ENCODE data around the gene DBX1. TPM values are rescaled to one million over a fixed set of nuclear protein-coding genes. Genes with fewer than 3 reads are reported as not detected.

Gene DBX1
- polyA plus RNA-seq, 1 donor (not counting 4 experiments of a cell fraction or from before 2014, with no cell fraction given), result not detected

GRCh38 chr11:20178976-20179375 lies 18.7 kb upstream of the DBX1 start:
- FAIRE-seq, result no peak
- no peaks in the 10 kb centered on the region for H4K20me1 ChIP-seq (ENCODE audit: control insufficient read depth, extremely low read depth, insufficient read depth, low read length)
- TF ChIP-seq CTCF (optimal IDR thresholded peaks at IDR 0.05 in 1 of 3, IDR thresholded peaks at IDR 0.05 in 1 of 3, conservative IDR thresholded peaks at IDR 0.05 in 1 of 3; ENCODE audit: extremely low read depth in 1 of 3, insufficient read depth in 2 of 3, low read length in 3 of 3) (no peak), EZH2 (IDR thresholded peaks at IDR 0.05; ENCODE audit: low read length) (no peak)
- H3K9me3 ChIP-seq (ENCODE audit: control insufficient read depth, low read depth, low read length), result no peaks in the 10 kb centered on the region
- peaks cover 5% of the 10 kb centered on the region for H3K27me3 ChIP-seq (ENCODE audit: control insufficient read depth, extremely low read depth, insufficient read depth, low read length)
- H3K4me3 ChIP-seq (ENCODE audit: control insufficient read depth in 2 of 3, extremely low read depth in 1 of 3, insufficient read depth in 2 of 3, low read depth in 1 of 3, low read length in 3 of 3), result no peak overlapping the region
- dilution Hi-C loops (cut with MboI; ENCODE audit: extremely low pct_ligation_motif_present, low sequenced_read_pairs), result no loop called here
- no peak overlapping the region for H3K4me2 ChIP-seq (ENCODE audit: control insufficient read depth, extremely low read depth, insufficient read depth, low read depth, low read length)
- no peaks in the 10 kb centered on the region for H3K36me3 ChIP-seq (ENCODE audit: control insufficient read depth in 2 of 2, extremely low read depth in 1 of 2, insufficient read depth in 2 of 2, low read length in 2 of 2)
- no peak overlapping the region for H3K27ac ChIP-seq (ENCODE audit: control insufficient read depth, insufficient read depth, low read length)
- H3K9ac ChIP-seq (ENCODE audit: control insufficient read depth, extremely low read depth, insufficient read depth, low read length), result no peak overlapping the region
- no peak overlapping the region for H2AFZ ChIP-seq (ENCODE audit: control insufficient read depth, low read length)
- DNase-seq (ENCODE audit: low read depth, low spot score), result no peak
- H3K4me1 ChIP-seq (ENCODE audit: control insufficient read depth, extremely low read depth, insufficient read depth, low read length), result no peaks in the 10 kb centered on the region
- H3K9me1 ChIP-seq (ENCODE audit: control insufficient read depth, extremely low read depth, insufficient read depth, low read length), result no peaks in the 10 kb centered on the region
- H3K79me2 ChIP-seq (ENCODE audit: control insufficient read depth, insufficient read depth, low read length), result no peaks in the 10 kb centered on the region

- peaks cover 5% of the 10 kb centered on the region for H3K27me3 ChIP-seq (ENCODE audit: control insufficient read depth, extremely low read depth, insufficient read depth, low read length)
- no peaks in the 10 kb centered on the region for H3K9me1 ChIP-seq (ENCODE audit: control insufficient read depth, extremely low read depth, insufficient read depth, low read length)
- dilution Hi-C loops (cut with MboI; ENCODE audit: extremely low pct_ligation_motif_present, low sequenced_read_pairs), result no loop called here
- H3K36me3 ChIP-seq (ENCODE audit: control insufficient read depth in 2 of 2, extremely low read depth in 1 of 2, insufficient read depth in 2 of 2, low read length in 2 of 2), result no peaks in the 10 kb centered on the region
- DNase-seq (ENCODE audit: low read depth, low spot score) (no peak), FAIRE-seq (no peak)
- H3K4me3 ChIP-seq (ENCODE audit: control insufficient read depth in 2 of 3, extremely low read depth in 1 of 3, insufficient read depth in 2 of 3, low read depth in 1 of 3, low read length in 3 of 3), result no peak overlapping the region
- no peak overlapping the region for H3K4me2 ChIP-seq (ENCODE audit: control insufficient read depth, extremely low read depth, insufficient read depth, low read depth, low read length)
- H4K20me1 ChIP-seq (ENCODE audit: control insufficient read depth, extremely low read depth, insufficient read depth, low read length), result no peaks in the 10 kb centered on the region
- no peak overlapping the region for H3K27ac ChIP-seq (ENCODE audit: control insufficient read depth, insufficient read depth, low read length)
- TF ChIP-seq CTCF (optimal IDR thresholded peaks at IDR 0.05 in 1 of 3, IDR thresholded peaks at IDR 0.05 in 1 of 3, conservative IDR thresholded peaks at IDR 0.05 in 1 of 3; ENCODE audit: extremely low read depth in 1 of 3, insufficient read depth in 2 of 3, low read length in 3 of 3), result no peak
- no peak for TF ChIP-seq EZH2 (IDR thresholded peaks at IDR 0.05; ENCODE audit: low read length)
- H3K9ac ChIP-seq (ENCODE audit: control insufficient read depth, extremely low read depth, insufficient read depth, low read length), result no peak overlapping the region
- H3K4me1 ChIP-seq (ENCODE audit: control insufficient read depth, extremely low read depth, insufficient read depth, low read length), result no peaks in the 10 kb centered on the region
- no peak overlapping the region for H2AFZ ChIP-seq (ENCODE audit: control insufficient read depth, low read length)
- no peaks in the 10 kb centered on the region for H3K79me2 ChIP-seq (ENCODE audit: control insufficient read depth, insufficient read depth, low read length)
- H3K9me3 ChIP-seq (ENCODE audit: control insufficient read depth, low read depth, low read length), result no peaks in the 10 kb centered on the region
These were observed 16.9 kb upstream of the DBX1 start for GRCh38 chr11:20177136-20177535.
